Measurements from ENCODE around the gene ATP1B1.

ATP1B1 gene

DNA sequence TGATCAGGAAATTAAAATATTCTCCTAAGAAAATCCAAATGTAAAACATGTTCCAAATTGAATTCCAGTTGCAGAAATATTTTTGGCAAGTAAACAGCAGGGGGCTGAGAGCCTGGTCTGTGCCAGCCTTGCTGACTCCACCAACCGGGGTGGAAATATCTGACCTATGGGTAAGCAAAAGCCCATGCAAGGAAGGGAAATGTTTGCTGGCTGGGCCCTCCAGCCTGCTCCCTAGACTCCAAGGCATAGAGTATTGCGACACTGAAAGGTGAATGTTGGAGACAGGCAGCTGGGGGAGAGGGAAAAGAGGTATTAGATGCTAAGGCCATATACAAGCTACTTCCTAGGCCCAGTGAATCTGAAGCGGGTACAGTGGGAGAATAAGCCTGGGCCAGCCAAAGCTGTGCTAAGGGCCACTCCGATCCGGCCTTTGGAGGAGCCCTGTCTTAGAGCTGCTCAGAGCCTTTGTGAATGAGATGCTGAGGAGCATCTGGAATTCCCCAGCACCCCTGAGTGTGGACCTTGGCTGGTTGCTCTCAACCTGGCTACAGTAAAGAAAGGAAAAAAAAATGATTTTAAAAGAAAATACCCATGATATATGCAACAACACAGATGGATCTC, 24.9 kb upstream of the ATP1B1 start:
- no peak overlapping the region for H2BK15ac ChIP-seq (replicated peaks; ENCODE audit: low read depth)
- H3K4me3 ChIP-seq (ENCODE audit: low read length): no peak overlapping the region
- H3K27me3 ChIP-seq (ENCODE audit: insufficient read depth, low read length, poor library complexity): no peaks in the 10 kb centered on the region
- DNase-seq: no peak
- H2BK120ac ChIP-seq (ENCODE audit: low read depth, low read length): no peak overlapping the region
- H3K23ac ChIP-seq (ENCODE audit: low read length): no peak overlapping the region
- no peak overlapping the region for H3K4ac ChIP-seq (ENCODE audit: low read depth, low read length)
- WGBS (ENCODE audit: extremely low coverage, insufficient coverage, low lambda C conversion rate): no CpG with 5 or more reads among the region's 5 CpGs
- no peak overlapping the region for H2BK5ac ChIP-seq (ENCODE audit: low read length)
- no peaks in the 10 kb centered on the region for H3K36me3 ChIP-seq (ENCODE audit: control insufficient read depth, insufficient read depth, low read length)
- no peak overlapping the region for H4K8ac ChIP-seq (ENCODE audit: low read depth, low read length)
- no peaks in the 10 kb centered on the region for H3K79me1 ChIP-seq (ENCODE audit: low read length)
- no peak overlapping the region for H3K18ac ChIP-seq (ENCODE audit: low read length)
- H2AK5ac ChIP-seq (ENCODE audit: low read length): no peak overlapping the region
- H3K4me1 ChIP-seq (ENCODE audit: control insufficient read depth, low read depth, low read length): no peaks in the 10 kb centered on the region
- H3K27ac ChIP-seq (ENCODE audit: low read depth, low read length): no peak overlapping the region
- H4K5ac ChIP-seq (ENCODE audit: low read length): no peak overlapping the region
- H3K79me2 ChIP-seq (ENCODE audit: control insufficient read depth, insufficient read depth, low read length): no peaks in the 10 kb centered on the region
- H3K4me2 ChIP-seq (ENCODE audit: low read length): no peak overlapping the region
- H3K56ac ChIP-seq (ENCODE audit: low read length): no peak overlapping the region
- H3K9ac ChIP-seq (ENCODE audit: low read length): no peak overlapping the region

DNA sequence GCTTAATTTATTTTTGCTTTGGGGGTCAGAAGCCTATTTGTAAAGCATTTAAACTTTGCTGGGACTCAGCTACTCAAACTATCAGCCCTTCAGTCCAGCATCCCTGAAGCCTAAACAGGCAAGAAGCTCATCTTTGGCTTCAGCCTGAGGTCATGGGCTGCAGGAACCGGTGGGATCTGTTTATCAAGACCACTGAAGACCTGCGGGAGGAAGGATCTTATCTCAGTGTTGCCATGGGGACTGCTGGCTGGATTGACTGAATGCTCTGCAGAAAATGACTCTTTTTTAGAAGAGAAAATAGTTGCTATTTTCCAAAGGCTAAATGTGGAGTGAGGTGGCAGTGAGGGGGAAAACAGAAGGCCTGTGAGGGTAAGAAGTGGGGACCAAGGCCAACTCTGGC, 20.6 kb upstream of the ATP1B1 start:
- H3K4me3 ChIP-seq (ENCODE audit: low read length): no peak overlapping the region
- no peaks in the 10 kb centered on the region for H3K79me1 ChIP-seq (ENCODE audit: low read length)
- H3K27me3 ChIP-seq (ENCODE audit: insufficient read depth, low read length, poor library complexity): no peaks in the 10 kb centered on the region
- H4K5ac ChIP-seq (ENCODE audit: low read length): no peak overlapping the region
- no peak overlapping the region for H2AK5ac ChIP-seq (ENCODE audit: low read length)
- H2BK15ac ChIP-seq (replicated peaks; ENCODE audit: low read depth): no peak overlapping the region
- no peak overlapping the region for H3K4ac ChIP-seq (ENCODE audit: low read depth, low read length)
- H3K23ac ChIP-seq (ENCODE audit: low read length): no peak overlapping the region
- H3K9ac ChIP-seq (ENCODE audit: low read length): no peak overlapping the region
- H4K8ac ChIP-seq (ENCODE audit: low read depth, low read length): no peak overlapping the region
- no peak overlapping the region for H3K27ac ChIP-seq (ENCODE audit: low read depth, low read length)
- no CpG with 5 or more reads among the region's 2 CpGs for WGBS (ENCODE audit: extremely low coverage, insufficient coverage, low lambda C conversion rate)
- H3K56ac ChIP-seq (ENCODE audit: low read length): no peak overlapping the region
- H2BK120ac ChIP-seq (ENCODE audit: low read depth, low read length): no peak overlapping the region
- H3K4me2 ChIP-seq (ENCODE audit: low read length): no peak overlapping the region
- no peaks in the 10 kb centered on the region for H3K4me1 ChIP-seq (ENCODE audit: control insufficient read depth, low read depth, low read length)
- no peak overlapping the region for H2BK5ac ChIP-seq (ENCODE audit: low read length)
- DNase-seq: no peak
- H3K79me2 ChIP-seq (ENCODE audit: control insufficient read depth, insufficient read depth, low read length): no peaks in the 10 kb centered on the region
- no peaks in the 10 kb centered on the region for H3K36me3 ChIP-seq (ENCODE audit: control insufficient read depth, insufficient read depth, low read length)
- H3K18ac ChIP-seq (ENCODE audit: low read length): no peak overlapping the region

DNA sequence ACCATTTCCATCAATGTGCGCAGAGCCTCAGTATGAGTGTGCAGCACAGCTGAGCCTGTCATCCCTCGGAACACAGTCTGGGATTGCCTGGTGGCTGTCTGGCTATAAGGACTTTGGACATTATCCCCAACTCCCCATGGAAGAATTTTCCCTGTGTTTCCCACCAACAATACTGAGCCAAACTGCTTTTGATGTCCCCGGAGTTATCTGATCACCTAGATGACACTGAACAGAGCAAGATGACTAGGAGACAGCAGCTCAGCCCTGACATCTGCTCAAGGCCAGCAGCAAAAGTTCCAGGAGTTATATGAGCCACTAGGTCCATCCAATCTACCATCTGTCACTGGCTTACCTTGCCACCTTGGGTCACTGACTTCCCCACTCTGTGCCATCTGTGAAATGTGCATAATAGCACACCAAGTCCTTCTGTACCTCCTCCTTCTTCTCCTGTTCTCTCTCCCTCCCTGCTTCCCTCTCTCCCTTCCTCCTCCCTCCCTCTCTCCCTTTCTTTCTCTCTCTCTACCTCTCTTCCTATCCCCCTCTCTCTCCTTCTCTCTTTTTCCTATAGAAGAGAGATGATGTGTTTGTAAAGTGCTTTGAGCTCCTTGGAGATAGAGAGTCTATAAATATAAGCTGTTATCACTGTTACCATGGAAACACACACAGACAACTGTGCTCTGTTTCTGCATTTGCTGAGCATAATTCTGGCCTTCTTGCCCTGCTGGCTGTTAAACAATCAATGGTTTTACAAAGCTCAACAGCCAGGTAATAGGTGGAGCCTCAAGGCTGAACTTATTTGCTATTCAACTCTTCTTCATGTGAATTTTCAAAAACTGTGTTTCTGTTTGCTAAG, 19.7 kb upstream of the ATP1B1 start:
- Histone ChIP-seq H3K36me3 (ENCODE audit: control insufficient read depth, insufficient read depth, low read length) (no peaks in the 10 kb centered on the region), H3K79me1 (ENCODE audit: low read length) (no peaks in the 10 kb centered on the region), H3K4ac (ENCODE audit: low read depth, low read length) (no peak overlapping the region), H3K4me3 (ENCODE audit: low read length) (no peak overlapping the region), H2BK15ac (replicated peaks; ENCODE audit: low read depth) (no peak overlapping the region), H3K79me2 (ENCODE audit: control insufficient read depth, insufficient read depth, low read length) (no peaks in the 10 kb centered on the region), H2BK120ac (ENCODE audit: low read depth, low read length) (no peak overlapping the region), H3K4me1 (ENCODE audit: control insufficient read depth, low read depth, low read length) (no peaks in the 10 kb centered on the region), H2AK5ac (ENCODE audit: low read length) (no peak overlapping the region), H3K4me2 (ENCODE audit: low read length) (no peak overlapping the region), H3K27ac (ENCODE audit: low read depth, low read length) (no peak overlapping the region), H3K18ac (ENCODE audit: low read length) (no peak overlapping the region), H3K9ac (ENCODE audit: low read length) (no peak overlapping the region), H3K27me3 (ENCODE audit: insufficient read depth, low read length, poor library complexity) (no peaks in the 10 kb centered on the region), H3K56ac (ENCODE audit: low read length) (no peak overlapping the region), H2BK5ac (ENCODE audit: low read length) (no peak overlapping the region), H4K8ac (ENCODE audit: low read depth, low read length) (no peak overlapping the region), H4K5ac (ENCODE audit: low read length) (no peak overlapping the region), H3K23ac (ENCODE audit: low read length) (no peak overlapping the region)
- WGBS (ENCODE audit: extremely low coverage, insufficient coverage, low lambda C conversion rate): no CpG with 5 or more reads among the region's 3 CpGs
- peak; percentile 47 for DNase-seq

DNA sequence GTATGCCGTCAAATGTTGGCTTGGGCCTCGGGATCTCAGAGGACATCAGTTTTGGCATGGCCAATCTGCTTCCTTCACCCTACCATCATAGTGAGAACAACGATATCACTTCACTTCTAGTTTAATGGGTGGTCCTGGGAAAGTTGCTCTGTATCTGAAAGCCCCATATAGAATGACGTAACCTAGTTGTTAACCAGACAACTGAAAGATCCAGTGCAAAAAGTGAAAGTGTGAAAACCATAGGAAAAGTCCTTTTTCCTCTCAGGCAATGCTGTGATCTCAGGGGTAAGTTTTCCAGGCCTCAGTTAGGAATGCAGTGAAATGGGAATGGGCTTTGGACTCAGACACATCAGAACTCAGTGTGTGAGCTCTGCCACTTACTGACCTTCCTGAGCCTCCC, 18.6 kb upstream of the ATP1B1 start:
- no peaks in the 10 kb centered on the region for H3K79me2 ChIP-seq (ENCODE audit: control insufficient read depth, insufficient read depth, low read length)
- H3K36me3 ChIP-seq (ENCODE audit: control insufficient read depth, insufficient read depth, low read length): no peaks in the 10 kb centered on the region
- no peaks in the 10 kb centered on the region for H3K4me1 ChIP-seq (ENCODE audit: control insufficient read depth, low read depth, low read length)
- no peak overlapping the region for H3K4ac ChIP-seq (ENCODE audit: low read depth, low read length)
- no peak for DNase-seq
- H3K4me2 ChIP-seq (ENCODE audit: low read length): no peak overlapping the region
- H3K18ac ChIP-seq (ENCODE audit: low read length): no peak overlapping the region
- H2AK5ac ChIP-seq (ENCODE audit: low read length): no peak overlapping the region
- WGBS (ENCODE audit: extremely low coverage, insufficient coverage, low lambda C conversion rate): no CpG with 5 or more reads among the region's 4 CpGs
- H3K9ac ChIP-seq (ENCODE audit: low read length): no peak overlapping the region
- no peak overlapping the region for H2BK15ac ChIP-seq (replicated peaks; ENCODE audit: low read depth)
- H3K27ac ChIP-seq (ENCODE audit: low read depth, low read length): no peak overlapping the region
- H3K79me1 ChIP-seq (ENCODE audit: low read length): no peaks in the 10 kb centered on the region
- no peaks in the 10 kb centered on the region for H3K27me3 ChIP-seq (ENCODE audit: insufficient read depth, low read length, poor library complexity)
- H4K5ac ChIP-seq (ENCODE audit: low read length): no peak overlapping the region
- H4K8ac ChIP-seq (ENCODE audit: low read depth, low read length): no peak overlapping the region
- H2BK5ac ChIP-seq (ENCODE audit: low read length): no peak overlapping the region
- H3K4me3 ChIP-seq (ENCODE audit: low read length): no peak overlapping the region
- H2BK120ac ChIP-seq (ENCODE audit: low read depth, low read length): no peak overlapping the region
- H3K56ac ChIP-seq (ENCODE audit: low read length): no peak overlapping the region
- H3K23ac ChIP-seq (ENCODE audit: low read length): no peak overlapping the region

DNA sequence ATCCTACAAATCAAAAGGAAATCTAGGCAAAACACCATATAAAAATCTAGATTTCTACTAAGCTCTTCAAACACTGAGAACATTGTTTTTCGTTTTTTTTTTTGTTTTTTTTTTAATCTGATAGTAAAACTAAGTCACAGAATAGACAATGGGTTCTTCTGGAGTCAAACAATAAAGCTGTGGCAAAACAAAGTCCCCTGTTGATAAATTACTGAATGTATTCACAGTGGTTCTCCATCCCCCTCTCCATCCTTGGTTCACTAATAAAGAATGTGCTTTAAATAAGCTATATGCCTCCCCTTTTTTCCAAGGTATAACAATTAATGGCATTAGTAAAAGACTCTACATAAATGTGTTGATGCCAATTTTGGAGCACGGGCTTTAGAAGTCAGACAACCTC, 16.7 kb upstream of the ATP1B1 start:
- no CpG with 5 or more reads among the region's 2 CpGs for WGBS (ENCODE audit: extremely low coverage, insufficient coverage, low lambda C conversion rate)
- H3K4me1 ChIP-seq (ENCODE audit: control insufficient read depth, low read depth, low read length): no peaks in the 10 kb centered on the region
- H2AK5ac ChIP-seq (ENCODE audit: low read length): no peak overlapping the region
- H3K4ac ChIP-seq (ENCODE audit: low read depth, low read length): no peak overlapping the region
- H2BK15ac ChIP-seq (replicated peaks; ENCODE audit: low read depth): no peak overlapping the region
- H3K56ac ChIP-seq (ENCODE audit: low read length): no peak overlapping the region
- no peak overlapping the region for H3K23ac ChIP-seq (ENCODE audit: low read length)
- H3K79me2 ChIP-seq (ENCODE audit: control insufficient read depth, insufficient read depth, low read length): no peaks in the 10 kb centered on the region
- no peaks in the 10 kb centered on the region for H3K79me1 ChIP-seq (ENCODE audit: low read length)
- DNase-seq: no peak
- H3K36me3 ChIP-seq (ENCODE audit: control insufficient read depth, insufficient read depth, low read length): no peaks in the 10 kb centered on the region
- H4K5ac ChIP-seq (ENCODE audit: low read length): no peak overlapping the region
- H3K18ac ChIP-seq (ENCODE audit: low read length): no peak overlapping the region
- H3K27me3 ChIP-seq (ENCODE audit: insufficient read depth, low read length, poor library complexity): no peaks in the 10 kb centered on the region
- no peak overlapping the region for H3K27ac ChIP-seq (ENCODE audit: low read depth, low read length)
- H3K4me2 ChIP-seq (ENCODE audit: low read length): no peak overlapping the region
- H3K9ac ChIP-seq (ENCODE audit: low read length): no peak overlapping the region
- H3K4me3 ChIP-seq (ENCODE audit: low read length): no peak overlapping the region
- no peak overlapping the region for H2BK5ac ChIP-seq (ENCODE audit: low read length)
- H4K8ac ChIP-seq (ENCODE audit: low read depth, low read length): no peak overlapping the region
- no peak overlapping the region for H2BK120ac ChIP-seq (ENCODE audit: low read depth, low read length)

All from mesendoderm (in vitro differentiated cells).